ENCODE results near the gene ZNF771. TPM values are rescaled to one million over a fixed set of nuclear protein-coding genes. Genes with fewer than 3 reads are reported as not detected.
"Not testable (repeated sequence)": the region's sequence is repeated elsewhere in the genome, so short reads cannot be mapped to it uniquely, and the experiment has no call there.

Gene ZNF771
- total RNA-seq, 1 donor from 2014 or later = 4.4 TPM

DNA sequence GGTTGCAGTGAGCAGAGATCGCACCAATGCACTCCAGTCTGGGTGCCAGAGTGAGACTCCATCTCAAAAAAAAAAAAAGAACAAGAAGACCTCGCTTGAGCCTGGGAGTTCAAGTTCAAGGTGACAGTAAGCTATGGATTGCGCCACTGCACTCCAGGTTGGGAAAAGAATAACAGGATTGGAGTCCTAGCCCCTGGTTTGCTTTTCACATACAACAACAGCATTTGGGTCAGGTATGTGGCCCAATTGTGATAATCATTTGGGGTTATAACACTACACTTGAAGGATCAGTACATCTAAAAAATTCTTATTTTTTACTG lies 41.7 kb downstream of the ZNF771 start:
- Mint-ChIP-seq H3K27me3 (no peaks in the 10 kb centered on the region), H3K27ac (no peak overlapping the region)
- POLR2A ChIA-PET = interaction anchor here (0.6 to 8.9 kb wide), 12 partner anchors 10 to 201 kb away, joined by 3 to 186 read pairs (median 4); partner anchors contain the start of genes ITGAL, PRR14 and ZNF747

DNA sequence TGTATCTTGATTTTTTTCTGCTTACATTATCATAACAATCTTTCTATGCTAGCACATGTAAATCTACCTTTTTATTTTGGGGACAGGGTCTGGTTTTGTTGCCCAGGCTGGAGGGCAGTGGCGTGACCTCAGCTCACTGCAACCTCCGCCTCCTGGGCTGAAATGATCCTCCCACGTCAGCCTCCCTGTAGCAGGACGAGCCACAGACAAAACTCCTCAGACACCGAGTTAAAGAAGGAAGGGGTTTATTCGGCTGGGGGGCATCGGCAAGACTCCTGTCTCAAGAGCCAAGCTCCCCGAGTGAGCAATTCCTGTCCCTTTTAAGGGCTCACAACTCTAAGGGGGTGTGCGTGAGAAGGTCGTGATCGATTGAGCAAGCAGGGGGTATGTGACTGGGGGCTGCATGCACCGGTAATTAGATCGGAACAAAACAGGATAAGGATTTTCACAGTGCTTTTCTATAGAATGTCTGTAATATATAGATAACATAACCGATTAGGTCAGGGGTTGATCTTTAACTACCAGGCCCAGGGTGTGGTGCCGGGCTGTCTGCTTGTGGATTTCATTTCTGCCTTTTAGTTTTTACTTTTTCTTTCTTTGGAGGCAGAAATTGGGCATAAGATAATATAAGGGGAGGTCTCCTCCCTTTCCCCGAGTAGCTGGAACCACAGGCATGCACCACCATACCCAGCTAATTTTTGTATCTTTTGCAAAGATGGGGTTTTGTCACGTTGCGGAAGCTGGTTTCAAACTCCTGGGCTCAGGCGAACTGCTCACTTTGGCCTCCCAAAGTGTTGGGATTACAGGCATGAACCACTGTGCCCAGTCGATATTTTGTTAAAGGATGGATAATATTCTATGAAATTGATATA lies 45.5 kb downstream of the ZNF771 start:
- ATAC-seq (ENCODE audit: low read depth); H3K36me3 Mint-ChIP-seq (ENCODE audit: low read depth); intact Hi-C loops (cut with micrococcal nuclease); DNase-seq; H3K9me3 Mint-ChIP-seq; H3K27me3 Mint-ChIP-seq: not testable (repeated sequence)
- Mint-ChIP-seq H3K4me1 (peaks cover 70% of the 10 kb centered on the region), H3K27ac (peak overlapping the region; percentile 82), H3K4me3 (peak overlapping the region; percentile 7)
- ChIA-PET CTCF (interaction anchor here (1.6 kb wide), 1 partner anchor 23 kb away, joined by 4 read pairs; the partner anchor contains the start of gene DCTPP1), POLR2A (interaction anchor here (0.5 to 10.5 kb wide), 4 partner anchors 20 to 80 kb away, joined by 3 to 421 read pairs (median 4); partner anchors contain the start of genes ITGAL and SEPTIN1)

More for the DNA sequence above, 41.7 kb downstream of the ZNF771 start:
- Mint-ChIP-seq H3K4me3 (no peak overlapping the region), H3K9me3 (no peaks in the 10 kb centered on the region), H3K36me3 (ENCODE audit: low read depth) (peaks cover 15% of the 10 kb centered on the region), H3K4me1 (peaks cover 57% of the 10 kb centered on the region)
- CTCF ChIA-PET = interaction anchor here (0.6 to 3.1 kb wide), 18 partner anchors 9 to 166 kb away, joined by 3 to 21 read pairs (median 4); partner anchors contain the start of genes DCTPP1, ITGAL and ZNF764
- DNase-seq = no peak
- TF ChIP-seq, protein P1, sequence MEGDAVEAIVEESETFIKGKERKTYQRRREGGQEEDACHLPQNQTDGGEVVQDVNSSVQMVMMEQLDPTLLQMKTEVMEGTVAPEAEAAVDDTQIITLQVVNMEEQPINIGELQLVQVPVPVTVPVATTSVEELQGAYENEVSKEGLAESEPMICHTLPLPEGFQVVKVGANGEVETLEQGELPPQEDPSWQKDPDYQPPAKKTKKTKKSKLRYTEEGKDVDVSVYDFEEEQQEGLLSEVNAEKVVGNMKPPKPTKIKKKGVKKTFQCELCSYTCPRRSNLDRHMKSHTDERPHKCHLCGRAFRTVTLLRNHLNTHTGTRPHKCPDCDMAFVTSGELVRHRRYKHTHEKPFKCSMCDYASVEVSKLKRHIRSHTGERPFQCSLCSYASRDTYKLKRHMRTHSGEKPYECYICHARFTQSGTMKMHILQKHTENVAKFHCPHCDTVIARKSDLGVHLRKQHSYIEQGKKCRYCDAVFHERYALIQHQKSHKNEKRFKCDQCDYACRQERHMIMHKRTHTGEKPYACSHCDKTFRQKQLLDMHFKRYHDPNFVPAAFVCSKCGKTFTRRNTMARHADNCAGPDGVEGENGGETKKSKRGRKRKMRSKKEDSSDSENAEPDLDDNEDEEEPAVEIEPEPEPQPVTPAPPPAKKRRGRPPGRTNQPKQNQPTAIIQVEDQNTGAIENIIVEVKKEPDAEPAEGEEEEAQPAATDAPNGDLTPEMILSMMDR (IDR thresholded peaks at IDR 0.05) = no peak
- no peak for ATAC-seq (ENCODE audit: low read depth)
- intact Hi-C loops (cut with micrococcal nuclease) = loop anchor here (1.0 kb wide), 2 partner anchors 86 to 149 kb away; no protein-coding TSS in a partner anchor

DNA sequence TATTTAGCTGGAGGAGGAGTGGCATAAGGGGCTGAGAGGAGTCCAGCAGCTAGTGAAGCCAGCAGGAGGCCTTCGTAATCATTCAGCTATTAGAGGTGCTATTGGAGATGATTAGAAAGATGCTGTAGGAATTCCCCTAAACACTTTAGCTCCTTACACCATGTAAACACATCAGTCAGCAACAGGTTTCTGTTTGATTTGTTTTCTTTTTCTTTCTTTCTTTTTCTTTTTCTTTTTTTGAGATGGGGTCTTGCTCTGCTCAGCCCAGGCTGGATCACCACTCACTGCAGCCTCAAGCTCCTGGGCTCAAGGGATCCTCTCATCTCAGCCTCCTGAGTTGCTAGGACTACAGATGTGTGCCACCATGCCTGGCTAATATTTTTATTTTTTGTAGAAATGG lies 48.9 kb downstream of the ZNF771 start:
- no peaks in the 10 kb centered on the region for H3K27me3 Mint-ChIP-seq
- H3K9me3 Mint-ChIP-seq = no peaks in the 10 kb centered on the region
- intact Hi-C loops (cut with micrococcal nuclease) = loop anchor here (5.0 kb wide), 1 partner anchor 236 kb away; no protein-coding TSS in a partner anchor
- H3K27ac Mint-ChIP-seq = peak overlapping the region; percentile 96
- no peaks in the 10 kb centered on the region for H3K36me3 Mint-ChIP-seq (ENCODE audit: low read depth)
- H3K4me3 Mint-ChIP-seq = no peak overlapping the region
- CTCF ChIA-PET = interaction anchor here (1.0 to 2.2 kb wide), 3 partner anchors 15 to 26 kb away, joined by 3 to 8 read pairs (median 7); partner anchors contain the start of gene DCTPP1
- DNase-seq (no peak), ATAC-seq (ENCODE audit: low read depth) (no peak)
- TF ChIP-seq, protein P1 (IDR thresholded peaks at IDR 0.05) = no peak
- H3K4me1 Mint-ChIP-seq = peaks cover 77% of the 10 kb centered on the region
- POLR2A ChIA-PET = interaction anchor here (0.6 to 10.5 kb wide), 8 partner anchors 10 to 78 kb away, joined by 3 to 421 read pairs (median 4); partner anchors contain the start of genes DCTPP1, ITGAL and ZNF747

DNA sequence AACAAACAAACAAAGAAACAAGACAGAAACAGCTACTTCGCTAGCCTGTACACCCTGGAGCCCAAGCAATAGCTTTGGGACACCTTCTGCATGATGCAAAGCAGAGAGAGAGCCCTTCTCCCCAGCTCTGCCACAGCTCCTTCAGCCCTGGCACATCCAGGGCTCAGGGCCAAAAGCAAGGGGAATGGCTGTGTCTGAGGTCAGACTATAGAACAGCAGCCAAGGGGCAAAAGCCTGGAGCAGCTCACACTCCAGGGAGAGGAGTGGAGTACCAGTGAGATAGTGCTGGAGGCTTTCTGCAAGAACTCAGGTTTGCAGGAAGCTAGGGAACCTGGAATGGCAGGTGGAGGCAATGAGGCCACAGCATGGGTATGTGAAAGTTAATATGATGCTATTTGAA lies 49.9 kb downstream of the ZNF771 start:
- intact Hi-C loops (cut with micrococcal nuclease) = loop anchor here (5.0 kb wide), 1 partner anchor 235 kb away; no protein-coding TSS in a partner anchor
- H3K27ac Mint-ChIP-seq = peak overlapping the region; percentile 96

More for the DNA sequence above, 49.9 kb downstream of the ZNF771 start:
- POLR2A ChIA-PET = interaction anchor here (0.6 to 10.5 kb wide), 13 partner anchors 9 to 237 kb away, joined by 3 to 421 read pairs (median 6); partner anchors contain the start of genes DCTPP1, ITGAL and ZNF747
- peaks cover 76% of the 10 kb centered on the region for H3K4me1 Mint-ChIP-seq
- CTCF ChIA-PET = interaction anchor here (1.6 to 2.6 kb wide), 4 partner anchors 8 to 78 kb away, joined by 7 to 14 read pairs (median 9); partner anchors contain the start of genes DCTPP1 and ZNF747
- H3K36me3 Mint-ChIP-seq (ENCODE audit: low read depth) = no peaks in the 10 kb centered on the region
- ATAC-seq (ENCODE audit: low read depth) (no peak), DNase-seq (no peak)
- H3K9me3 Mint-ChIP-seq = no peaks in the 10 kb centered on the region
- no peak overlapping the region for H3K4me3 Mint-ChIP-seq
- no peaks in the 10 kb centered on the region for H3K27me3 Mint-ChIP-seq
- TF ChIP-seq, protein P1 (IDR thresholded peaks at IDR 0.05) = no peak

All from activated B cell treated with CpG ODN at 0.5 μM for 24 hours (primary cell).